ENCODE data around the gene S100A10.

DNA sequence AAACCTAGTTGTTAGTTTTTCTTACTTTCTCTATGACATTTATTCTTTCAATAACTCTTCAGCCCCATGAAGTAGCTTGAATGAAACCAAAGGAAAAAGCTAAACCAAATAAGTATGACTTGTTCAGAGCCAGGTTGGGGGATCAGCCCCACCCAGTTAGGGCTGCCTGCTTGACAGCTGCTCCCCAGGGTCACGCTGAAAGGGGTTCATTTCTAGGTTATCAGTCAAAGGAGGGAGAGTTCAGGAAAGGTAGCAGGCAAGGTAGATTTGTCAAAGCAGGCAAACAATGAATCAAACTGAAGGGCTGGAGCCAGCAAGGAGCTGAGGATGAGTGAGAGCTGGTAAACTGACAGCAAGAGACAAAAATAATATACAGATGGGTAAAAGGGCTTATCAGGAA, 46.2 kb upstream of the S100A10 start:
- TF ChIP-seq SMC3 (IDR thresholded peaks at IDR 0.05; ENCODE audit: low read depth, low read length): no peak
- TF ChIP-seq, protein P1, sequence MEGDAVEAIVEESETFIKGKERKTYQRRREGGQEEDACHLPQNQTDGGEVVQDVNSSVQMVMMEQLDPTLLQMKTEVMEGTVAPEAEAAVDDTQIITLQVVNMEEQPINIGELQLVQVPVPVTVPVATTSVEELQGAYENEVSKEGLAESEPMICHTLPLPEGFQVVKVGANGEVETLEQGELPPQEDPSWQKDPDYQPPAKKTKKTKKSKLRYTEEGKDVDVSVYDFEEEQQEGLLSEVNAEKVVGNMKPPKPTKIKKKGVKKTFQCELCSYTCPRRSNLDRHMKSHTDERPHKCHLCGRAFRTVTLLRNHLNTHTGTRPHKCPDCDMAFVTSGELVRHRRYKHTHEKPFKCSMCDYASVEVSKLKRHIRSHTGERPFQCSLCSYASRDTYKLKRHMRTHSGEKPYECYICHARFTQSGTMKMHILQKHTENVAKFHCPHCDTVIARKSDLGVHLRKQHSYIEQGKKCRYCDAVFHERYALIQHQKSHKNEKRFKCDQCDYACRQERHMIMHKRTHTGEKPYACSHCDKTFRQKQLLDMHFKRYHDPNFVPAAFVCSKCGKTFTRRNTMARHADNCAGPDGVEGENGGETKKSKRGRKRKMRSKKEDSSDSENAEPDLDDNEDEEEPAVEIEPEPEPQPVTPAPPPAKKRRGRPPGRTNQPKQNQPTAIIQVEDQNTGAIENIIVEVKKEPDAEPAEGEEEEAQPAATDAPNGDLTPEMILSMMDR (conservative IDR thresholded peaks at IDR 0.05; ENCODE audit: low read depth, low read length): no peak
- TF ChIP-seq CHD1 (IDR thresholded peaks at IDR 0.05; ENCODE audit: low read depth, low read length): no peak

Measured in IMR-90 (cell line).